ENCODE measurements around the gene OTOP1.

Gene OTOP1

GRCh38 chr4:4145622-4146021 lies 81.1 kb downstream of the OTOP1 start:
- TF ChIP-seq RAD21 (IDR thresholded peaks at IDR 0.05; ENCODE audit: low read depth): peak; percentile 58

All from Ishikawa (cell line).